ENCODE measurements around the gene AQP12B.
"Not testable (repeated sequence)": the region's sequence is repeated elsewhere in the genome, so short reads cannot be mapped to it uniquely, and the experiment has no call there.

AQP12B gene

DNA sequence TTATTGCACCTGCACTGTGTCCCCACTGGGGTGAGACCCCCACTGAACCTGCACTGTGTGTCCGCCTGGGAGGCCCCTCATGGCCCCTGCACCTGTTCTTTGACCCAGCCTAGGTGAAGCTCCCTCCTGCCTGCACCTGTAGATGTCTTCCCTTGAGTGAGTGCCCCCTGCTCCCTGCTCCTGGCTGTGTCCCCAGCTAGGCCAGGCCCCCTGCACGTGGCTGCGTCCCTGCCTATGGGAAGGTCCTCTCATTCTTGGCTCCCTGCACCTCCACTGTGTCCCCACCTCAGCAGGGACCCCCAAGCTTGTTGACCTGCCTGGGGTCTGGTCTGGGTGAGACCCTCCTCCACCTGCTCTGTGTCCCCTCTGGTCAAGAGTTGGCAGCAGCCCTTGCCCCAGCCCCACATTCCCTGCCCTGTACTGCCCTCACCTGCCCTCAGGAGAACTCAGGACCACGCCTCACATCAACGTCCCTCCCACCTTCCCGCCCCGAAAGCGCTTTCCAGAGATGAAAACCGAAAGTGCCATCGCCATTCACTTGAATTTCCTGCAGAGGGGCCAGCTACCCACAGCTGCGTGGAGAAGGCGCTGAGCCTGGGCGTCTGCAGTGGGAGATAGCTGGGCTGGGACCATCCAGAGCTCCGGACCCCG lies 769 bp upstream of the AQP12B start:
- DNase-seq (ENCODE audit: low read depth), result not testable (repeated sequence)

DNA sequence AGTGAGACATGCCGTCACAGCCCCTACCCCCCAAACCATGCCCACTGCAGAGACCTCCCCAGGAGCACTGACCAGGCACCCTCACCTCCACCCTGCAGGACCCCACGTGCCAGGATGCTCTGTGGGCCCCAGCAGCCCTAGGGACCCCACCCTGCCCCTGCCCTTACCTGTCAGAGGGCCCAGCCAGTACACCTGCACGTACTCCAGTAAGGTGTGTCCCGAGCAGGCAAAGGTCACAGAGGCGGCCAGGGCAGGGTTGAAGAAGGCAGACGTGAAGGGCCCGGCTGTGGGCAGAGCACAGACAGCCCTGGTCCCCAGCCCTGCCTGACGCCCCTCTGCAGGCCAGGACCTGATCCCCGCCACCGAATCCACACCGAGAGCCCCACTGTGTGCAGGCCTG lies 2.5 kb downstream of the AQP12B start:
- not testable (repeated sequence) for DNase-seq (ENCODE audit: low read depth)

DNA sequence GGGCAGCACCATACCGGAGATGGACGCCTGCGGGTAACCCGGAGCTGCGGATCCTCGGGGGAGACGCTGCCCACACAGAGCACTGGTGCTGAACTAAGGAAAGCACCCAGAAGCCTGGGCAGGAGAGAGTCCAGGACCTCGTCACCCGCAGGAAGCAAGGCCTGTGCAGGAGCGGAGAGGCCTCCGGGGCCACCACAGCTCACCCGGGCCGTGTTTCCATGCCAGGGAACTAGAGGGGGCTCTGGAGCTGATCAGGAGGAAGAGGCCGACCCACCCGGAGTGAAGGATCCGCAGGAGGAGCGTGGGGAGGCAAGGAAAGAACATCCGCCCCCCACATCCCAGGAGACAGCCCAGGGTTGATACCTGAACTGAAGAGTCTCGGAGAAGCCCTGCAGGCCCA lies 3.8 kb downstream of the AQP12B start:
- not testable (repeated sequence) for DNase-seq (ENCODE audit: low read depth)

DNA sequence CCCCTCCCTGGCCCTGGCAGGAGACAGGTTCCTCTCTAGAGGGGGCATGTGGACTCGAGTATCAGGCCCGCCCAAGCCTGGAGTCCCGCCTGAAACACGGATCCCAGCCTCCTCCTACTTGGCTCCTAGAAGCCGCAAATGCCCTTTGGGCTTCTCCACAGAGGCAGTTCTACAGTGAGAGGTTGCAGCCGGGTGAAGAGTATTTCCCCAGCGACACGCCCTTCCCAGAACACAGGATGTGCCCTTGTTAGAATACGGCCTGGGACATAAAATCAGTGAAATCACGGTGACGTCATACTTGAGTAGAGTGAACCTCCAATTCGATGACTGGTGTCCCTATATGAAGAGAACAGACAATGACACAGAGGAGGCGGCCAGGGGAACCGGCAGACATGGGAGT lies 4.6 kb downstream of the AQP12B start:
- not testable (repeated sequence) for DNase-seq (ENCODE audit: low read depth)

DNA sequence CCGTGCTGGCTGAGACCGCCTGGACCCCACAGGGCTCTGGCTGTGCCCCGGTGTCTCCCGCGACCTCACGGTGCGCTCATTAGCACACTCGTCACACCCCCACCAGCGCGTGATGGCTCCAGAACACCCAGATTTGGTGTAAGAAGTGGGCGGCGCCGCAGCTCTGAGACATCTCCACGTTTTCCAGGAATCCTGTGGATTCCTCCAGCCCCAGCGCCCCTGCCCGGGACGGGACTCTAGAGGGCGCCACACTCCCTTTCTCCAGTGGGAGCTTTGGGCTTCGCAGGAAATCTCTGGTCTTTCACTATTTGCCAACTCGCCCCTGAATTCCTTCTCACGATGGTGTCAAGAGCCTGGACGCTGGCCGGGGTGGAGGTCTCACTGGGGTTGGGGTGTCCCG lies 7.3 kb downstream of the AQP12B start:
- DNase-seq (ENCODE audit: low read depth), result not testable (repeated sequence)

DNA sequence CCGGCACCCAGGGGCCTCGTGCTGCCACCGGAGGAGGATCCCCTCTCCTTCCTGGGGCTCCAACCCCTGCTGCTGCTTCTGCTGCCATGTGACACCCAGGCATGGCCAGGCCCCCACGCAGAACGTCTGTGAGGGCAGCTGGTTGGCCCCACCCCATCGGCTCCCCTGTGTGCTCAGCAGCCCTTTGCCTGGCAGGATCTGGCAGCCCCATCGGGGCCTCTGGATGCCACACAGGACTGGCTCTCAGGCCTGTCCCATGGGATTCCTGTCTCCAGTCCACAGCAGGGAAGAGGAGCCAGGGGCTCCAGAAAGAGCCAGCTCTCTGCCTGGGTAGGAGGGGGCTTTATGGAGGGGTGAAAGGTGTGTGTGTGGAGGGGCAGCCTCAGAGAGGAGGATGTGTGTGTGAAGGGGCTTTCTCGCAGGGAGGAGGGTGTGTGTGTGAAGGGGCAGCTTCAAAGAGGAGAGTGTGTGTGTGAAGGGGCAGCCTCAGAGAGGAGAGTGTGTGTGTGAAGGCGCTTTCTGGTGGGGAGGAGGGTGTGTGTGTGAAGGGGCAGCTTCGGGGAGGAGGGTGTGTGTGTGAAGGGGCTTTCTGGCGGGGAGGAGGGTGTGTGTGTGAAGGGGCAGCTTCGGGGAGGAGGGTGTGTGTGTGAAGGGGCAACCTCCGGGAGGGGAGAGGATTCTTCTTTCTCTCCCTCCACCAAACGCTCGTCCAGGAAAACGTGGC lies 8.1 kb downstream of the AQP12B start:
- DNase-seq (ENCODE audit: low read depth), result not testable (repeated sequence)

DNA sequence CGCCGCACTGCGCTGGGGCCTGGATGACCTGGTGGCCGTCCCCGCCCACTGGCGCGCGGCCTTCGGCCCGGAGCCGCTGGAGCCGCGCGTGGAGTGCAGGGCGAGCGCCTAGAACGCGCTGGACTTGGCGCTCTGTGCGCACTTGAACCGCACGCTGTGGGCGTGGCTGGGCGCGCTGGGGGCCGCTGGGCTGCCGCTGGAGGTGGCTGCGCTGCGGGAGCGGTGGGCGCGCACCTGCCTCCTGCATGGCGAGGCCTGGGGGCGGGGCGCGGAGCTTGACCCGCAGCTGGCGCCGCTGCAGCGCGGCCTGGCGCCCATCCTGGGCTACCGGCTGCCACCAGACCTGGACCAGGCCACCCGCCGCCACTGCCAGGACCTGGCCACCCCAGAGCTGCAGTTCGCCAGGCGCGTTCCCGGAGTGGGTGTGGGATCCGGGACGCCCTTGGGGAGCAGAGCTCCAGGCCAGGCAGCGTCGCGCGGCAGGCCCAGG lies 9.9 kb downstream of the AQP12B start:
- no peak for DNase-seq (ENCODE audit: low read depth)

DNA sequence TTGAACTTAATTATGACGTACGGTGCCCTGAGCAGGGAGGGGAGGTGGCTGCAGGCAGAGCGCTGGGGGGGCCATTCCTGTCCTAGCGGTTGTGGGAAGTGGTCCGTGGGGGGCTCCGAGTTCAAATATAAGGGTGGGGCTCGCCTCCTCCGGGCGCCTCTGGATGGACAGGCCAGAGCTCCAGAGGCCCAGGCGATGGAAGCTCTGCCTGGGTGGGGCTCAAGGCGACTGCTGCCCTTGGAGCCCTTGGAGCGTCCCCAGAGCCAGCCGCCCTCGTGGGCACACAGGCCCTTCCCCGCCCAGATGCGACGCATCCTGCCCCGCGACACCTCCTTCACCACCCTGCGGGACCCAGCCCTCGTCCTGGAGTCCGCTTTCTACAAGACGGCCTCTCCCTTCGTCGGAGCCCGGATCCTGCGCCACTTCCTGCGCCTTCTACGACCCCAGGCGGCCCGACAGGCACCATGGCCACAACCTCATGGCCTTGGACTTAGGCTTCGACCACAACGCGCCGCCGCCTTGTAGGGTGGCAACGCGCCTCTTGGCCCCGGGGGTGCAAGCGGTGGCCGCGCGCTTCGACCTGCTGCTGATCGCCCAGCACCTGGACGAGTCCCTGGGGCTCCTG lies 10.5 kb downstream of the AQP12B start:
- DNase-seq (ENCODE audit: low read depth), result no peak

DNA sequence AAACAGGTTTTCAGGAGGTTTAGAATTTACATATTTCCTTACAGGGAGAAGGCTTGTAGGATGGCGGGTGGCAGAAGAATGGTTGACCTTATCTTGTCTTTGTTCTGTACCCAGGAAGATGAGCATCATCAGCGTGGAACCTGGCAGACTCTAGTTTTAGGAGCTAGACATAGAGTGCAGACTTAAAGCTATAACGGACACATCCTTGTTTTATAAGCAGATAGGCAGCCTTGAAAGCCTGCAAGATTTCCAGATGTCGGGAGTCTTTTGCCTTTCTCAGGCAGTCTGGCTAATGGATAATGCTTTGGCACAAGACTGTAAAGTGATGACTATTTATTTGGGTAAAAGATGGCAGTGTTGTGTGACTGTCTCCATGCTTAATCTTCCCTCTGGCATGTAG lies 11.7 kb downstream of the AQP12B start:
- DNase-seq (ENCODE audit: low read depth), result no peak

DNA sequence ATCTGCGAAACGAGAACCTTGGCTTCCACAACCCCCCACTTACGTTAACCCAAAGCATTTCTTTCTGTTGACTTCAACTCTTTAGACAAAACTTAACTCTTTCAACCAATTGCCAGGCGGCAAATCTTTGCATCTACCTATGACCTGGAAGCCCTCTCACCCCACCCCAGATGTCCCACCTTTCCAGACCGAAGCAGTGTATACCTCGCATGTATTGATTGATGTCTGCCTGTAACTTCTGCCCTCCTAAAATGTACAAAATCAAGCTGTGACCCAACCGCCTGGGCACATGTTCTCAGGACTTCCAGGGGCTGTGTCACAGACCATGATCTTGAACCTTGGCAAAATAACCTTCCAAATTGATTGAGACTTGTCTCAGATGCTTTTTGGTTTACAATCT lies 12.3 kb downstream of the AQP12B start:
- no peak for DNase-seq (ENCODE audit: low read depth)

DNA sequence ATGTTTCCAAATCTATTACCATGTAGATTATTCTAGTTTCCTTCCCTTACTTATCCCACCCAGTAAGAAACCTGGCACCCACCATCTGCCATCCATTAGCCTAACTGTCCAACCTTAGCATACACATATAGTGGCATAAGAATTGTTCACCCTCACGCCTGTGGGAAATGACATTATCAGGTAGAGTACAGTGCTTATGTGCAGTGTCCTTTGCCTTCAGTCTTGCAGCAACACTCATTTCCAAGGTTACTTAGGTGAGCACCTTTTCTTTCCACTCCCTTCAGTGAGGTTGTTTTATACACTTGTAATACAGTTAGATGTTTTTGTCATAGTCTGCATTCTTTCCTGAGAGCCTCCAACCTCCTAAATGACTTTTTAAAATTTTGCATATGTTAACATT lies 18.1 kb downstream of the AQP12B start:
- no peak for DNase-seq (ENCODE audit: low read depth)

DNA sequence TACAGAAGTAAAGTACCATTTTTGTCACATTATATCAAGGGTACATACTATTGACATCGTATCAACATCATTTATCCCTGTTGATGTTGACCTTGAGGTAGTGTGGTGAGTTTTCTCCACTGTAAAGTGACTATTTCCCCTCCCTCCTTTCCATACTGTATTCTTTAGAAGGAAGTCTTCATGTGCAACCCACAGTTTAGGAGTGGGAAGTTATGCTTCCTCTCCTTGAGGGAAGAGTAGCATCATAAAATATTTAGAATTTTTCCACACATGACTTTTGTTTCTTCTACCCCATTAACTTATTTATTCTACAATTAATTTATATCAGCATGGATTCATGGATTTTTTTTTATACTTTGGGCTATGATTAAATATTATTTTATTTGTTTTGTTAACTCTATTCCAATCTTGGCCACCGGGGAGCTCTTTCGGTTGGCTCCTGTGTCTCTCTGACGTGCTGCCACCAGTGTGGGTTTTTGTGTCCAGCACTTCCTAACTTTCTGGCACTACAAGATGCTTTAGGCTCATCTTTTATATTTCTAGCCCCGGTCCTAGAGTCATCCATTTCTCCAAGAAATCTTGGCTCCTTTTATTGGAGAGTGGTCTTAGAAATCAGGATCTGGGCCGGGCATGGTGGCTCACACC lies 19.0 kb downstream of the AQP12B start:
- no peak for DNase-seq (ENCODE audit: low read depth)

DNA sequence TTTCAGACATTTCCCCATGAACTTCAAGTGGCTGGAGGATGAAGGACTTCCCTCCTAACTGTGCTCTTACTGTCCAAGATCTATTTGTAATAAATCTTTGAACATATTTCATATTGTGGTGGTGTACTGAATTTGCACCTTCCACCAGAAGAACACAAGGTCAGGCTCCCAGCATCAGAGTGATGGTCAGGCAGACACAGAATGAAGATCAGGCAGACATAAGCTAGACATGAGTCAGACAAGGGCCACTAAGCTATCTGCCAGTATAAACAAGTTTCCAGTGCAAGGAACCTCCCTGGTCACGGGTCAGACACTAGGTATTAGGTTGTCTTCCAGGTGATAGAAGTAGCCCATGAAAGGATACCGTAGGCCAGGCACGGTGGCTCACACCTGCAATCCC lies 20.0 kb downstream of the AQP12B start:
- DNase-seq (ENCODE audit: low read depth), result no peak

DNA sequence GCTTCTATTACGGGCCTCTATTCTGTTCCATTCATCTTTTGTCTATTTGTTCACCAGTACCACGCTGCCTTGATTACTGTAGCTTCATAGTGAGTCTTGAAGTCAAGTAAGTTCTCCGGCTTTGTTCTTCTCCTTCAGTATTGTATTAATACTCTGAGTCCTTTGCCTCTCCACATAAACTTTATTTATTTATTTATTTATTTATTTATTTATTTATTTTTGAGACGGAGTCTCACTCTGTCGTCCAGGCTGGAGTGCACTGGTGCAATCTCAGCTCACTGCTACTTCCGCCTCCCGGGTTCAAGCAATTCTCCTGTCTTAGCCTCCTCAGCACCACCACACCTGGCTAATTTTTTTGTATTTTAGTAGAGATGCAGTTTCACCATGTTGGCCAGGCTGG lies 22.8 kb downstream of the AQP12B start:
- not testable (repeated sequence) for DNase-seq (ENCODE audit: low read depth)

DNA sequence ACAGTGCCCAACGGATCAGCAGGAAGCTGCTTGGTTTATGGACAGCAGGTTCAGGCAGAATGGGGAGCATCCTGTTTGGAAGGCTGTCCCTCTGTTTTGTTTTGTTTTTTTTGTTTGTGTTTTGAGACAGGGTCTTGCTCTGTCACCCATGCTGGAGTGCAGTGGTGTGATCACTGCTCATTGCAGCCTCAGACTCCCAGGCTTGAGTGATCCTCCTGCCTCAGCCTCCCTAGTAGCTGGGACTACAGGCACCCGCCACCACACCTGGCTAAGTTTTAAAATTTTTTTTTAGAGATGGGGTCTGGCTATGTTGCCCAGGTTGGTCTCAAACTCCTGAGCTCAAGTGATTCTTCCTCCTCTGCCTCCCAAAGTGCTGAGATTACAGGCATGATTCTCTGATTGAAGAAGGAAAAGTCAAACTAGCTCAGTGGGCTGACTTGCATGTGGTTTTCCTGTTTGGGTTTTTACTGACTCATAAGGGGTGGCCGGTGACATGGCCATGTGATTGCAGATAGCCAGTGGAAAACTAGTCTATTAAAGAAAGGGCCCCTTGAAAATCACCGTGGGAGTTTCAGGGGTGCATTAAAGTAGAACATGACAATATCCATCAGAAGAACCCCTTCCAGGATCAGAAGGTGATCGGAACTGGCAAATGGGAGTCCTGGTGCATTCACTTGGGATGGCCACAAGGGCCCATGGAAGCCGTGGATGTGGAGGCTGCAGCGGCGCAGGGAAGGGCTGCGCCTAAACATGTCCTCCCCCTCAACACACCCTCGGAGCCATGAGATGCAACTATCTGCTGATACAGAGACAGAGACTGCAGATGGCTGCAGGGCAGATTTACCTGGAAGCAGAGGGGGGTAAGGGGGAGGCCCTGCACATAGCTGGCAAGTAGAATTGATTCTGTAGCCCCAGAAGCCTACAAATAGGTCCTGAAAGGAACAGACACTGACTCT lies 26.5 kb downstream of the AQP12B start:
- DNase-seq (ENCODE audit: low read depth), result no peak

DNA sequence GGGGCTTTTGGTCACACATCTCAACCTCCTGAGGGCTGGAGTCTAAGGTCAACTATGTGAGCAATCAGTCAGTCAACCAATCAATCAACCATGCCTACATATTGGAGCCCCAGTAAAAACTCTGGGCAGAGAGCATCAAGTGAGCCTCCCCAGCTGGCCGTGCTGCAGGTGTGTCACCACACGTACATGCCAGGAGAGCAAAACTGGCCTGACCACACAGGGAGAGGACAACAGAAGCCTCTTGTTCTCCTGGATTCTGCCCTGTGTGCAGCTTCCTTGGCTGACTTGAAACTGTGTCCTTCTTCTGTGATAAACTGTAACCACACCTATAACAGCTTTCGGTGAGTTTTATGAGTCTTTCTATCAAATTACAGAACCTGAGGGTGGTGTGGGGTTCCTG lies 31.5 kb downstream of the AQP12B start:
- no peak for DNase-seq (ENCODE audit: low read depth)

DNA sequence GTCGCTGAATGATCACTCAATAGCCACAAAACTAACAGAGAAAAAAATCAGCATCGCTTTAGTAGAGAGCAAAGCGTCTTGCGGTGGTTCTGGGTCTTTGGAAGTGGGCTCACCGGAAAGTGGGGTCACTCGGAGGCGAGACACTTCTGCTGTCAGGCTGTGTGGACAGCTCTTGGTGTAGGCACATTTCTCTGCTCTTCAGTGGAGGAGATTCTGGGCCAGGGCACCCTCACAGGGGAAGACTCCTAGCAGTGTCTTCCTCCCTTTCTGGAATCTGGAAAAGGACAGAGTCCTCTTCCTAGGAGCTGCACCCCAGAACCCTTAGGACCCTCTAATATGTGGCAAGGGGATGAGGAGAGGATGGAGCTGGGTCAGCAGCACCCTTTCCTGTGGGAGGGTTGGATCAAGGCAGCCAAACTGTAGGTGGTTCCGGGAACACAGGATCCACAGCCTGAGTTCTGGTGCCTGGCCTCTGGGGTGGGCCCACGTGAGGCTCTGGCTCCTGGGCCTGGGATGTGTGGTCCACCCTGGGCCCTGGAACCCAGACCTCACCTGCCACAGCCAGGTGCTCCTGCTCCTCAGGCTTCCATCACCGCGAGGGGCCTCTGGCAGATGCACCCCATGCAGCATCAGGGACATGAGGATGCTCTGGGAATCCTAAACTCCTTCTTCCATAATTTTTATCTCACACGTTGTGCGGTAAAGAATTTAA lies 32.3 kb downstream of the AQP12B start:
- no peak for DNase-seq (ENCODE audit: low read depth)

DNA sequence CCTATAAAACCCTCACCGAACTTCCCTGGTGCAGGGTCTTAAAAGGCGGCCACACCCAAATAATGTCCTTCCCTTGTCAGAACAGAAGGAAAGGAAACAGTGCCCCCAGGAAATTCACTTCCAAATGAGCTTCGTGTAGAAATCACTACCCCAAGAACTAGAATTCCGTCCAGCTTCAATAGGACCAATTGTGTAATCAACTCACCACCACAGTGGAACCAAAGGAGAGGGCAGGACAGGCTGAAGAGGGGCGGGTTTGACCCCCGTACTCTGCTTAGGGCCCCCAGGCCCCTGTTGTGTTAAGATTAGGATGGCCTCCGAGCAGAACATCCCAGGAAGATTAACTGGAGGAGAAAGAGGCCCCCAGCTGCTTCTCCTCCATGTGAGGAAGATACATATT lies 33.4 kb downstream of the AQP12B start:
- no peak for DNase-seq (ENCODE audit: low read depth)

DNA sequence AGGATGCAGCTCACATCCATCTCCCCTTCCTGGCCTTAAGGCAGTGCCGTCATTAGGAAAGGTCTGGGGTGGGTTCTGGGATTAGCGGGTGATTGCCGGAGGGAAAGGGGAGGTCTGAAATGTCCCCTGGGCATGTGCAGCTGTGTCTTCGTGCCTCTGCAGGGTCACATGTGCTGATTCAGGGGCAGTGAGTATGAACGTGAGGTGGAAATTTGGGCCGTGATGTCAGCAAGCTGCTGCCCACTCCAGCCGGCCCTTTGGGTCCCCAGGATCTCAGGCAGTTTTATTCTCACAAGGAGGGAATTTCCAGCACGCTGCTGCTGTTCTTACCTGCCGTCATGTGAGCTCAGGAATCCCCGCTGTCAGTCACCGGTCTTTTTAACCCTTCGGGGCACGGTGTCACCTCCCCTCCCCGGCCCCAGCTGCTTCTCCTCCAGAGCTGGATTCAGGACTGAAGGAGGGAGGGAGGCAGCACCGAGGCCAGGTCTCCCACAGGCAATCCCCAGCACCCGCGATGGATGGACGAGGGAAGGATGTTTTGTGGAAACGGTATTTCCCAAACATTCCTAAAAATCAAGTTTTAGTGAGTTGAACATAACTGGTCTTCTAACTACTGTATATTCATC lies 33.9 kb downstream of the AQP12B start:
- DNase-seq (ENCODE audit: low read depth), result no peak

DNA sequence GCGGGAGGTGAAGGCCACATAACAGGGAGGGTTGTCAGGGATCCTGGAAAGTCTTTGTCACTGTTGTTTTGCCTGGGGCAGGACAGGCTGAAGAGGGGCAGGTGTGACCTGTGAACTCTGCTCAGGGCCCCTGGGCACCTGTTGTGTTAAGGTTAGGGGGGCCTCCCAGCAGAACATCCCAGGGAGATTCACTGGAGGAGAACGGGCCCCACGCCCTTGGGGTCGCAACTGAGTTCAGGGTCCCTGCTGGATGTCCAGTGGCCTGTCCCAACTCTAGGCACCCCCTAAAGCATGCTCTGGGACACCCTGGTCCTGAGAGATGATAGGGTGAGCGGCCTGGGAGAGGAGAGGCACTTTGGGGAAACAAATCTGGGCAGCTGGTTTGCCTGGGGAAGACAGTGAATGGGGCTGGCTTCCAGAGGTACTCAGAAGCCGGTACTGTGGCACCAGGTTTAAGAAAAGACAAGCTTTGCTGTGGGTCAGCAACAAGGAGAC lies 34.5 kb downstream of the AQP12B start:
- no peak for DNase-seq (ENCODE audit: low read depth)

Data from activated T-cell treated with anti-CD3 and anti-CD28 coated beads for 48 hours (primary cell).